HepG2 (cell line): ENCODE results near the gene CALML4. TPM values are rescaled to one million over a fixed set of nuclear protein-coding genes. Genes with fewer than 3 reads are reported as not detected.

Source experiments
- AHR ChIP-seq: IDR thresholded peaks from 2 replicates; pipeline ENCODE4 v1.6.1; 2018; ENCODE audit warnings: missing genetic modification reagents, missing compliant biosample characterization
- ATM ChIP-seq: fragments of 450-650 bp; IDR thresholded peaks from 2 replicates; pipeline ENCODE4 v1.7.1; 2017; ENCODE audit warnings: mild to moderate bottlenecking, borderline replicate concordance
- BCL3 ChIP-seq: sonication (generic); formaldehyde crosslinking; IDR thresholded peaks from 2 replicates; pipeline ENCODE4 v1.5.1; 2020; ENCODE audit warnings: mild to moderate bottlenecking, missing genetic modification reagents, moderate library complexity
- CBX5 ChIP-seq: sonication (generic); formaldehyde crosslinking; IDR thresholded peaks from 2 replicates; pipeline ENCODE4 v1.4.0; 2020; ENCODE audit warnings: missing genetic modification reagents, borderline replicate concordance
- ETV5 ChIP-seq: IDR thresholded peaks from 2 replicates; pipeline ENCODE4 v1.6.1; 2018; ENCODE audit warnings: missing biosample characterization, missing genetic modification reagents, inconsistent platforms, borderline replicate concordance
- IRF2 ChIP-seq: IDR thresholded peaks from 2 replicates; pipeline ENCODE4 v1.6.1; 2018; ENCODE audit warnings: missing genetic modification reagents, missing compliant biosample characterization
- ISX ChIP-seq: sonication (generic); formaldehyde crosslinking; conservative IDR thresholded peaks from 2 replicates; pipeline ENCODE4 v1.5.0; 2020; ENCODE audit warnings: missing genetic modification reagents
- MBD4 ChIP-seq: IDR thresholded peaks from 2 replicates; pipeline ENCODE4 v1.6.1; 2012; ENCODE audit warnings: low read length, inconsistent platforms, borderline replicate concordance
- NFYC ChIP-seq: IDR thresholded peaks from 2 replicates; pipeline ENCODE4 v1.6.1; 2016; ENCODE audit warnings: missing genetic modification reagents, missing compliant biosample characterization
- PITX1 ChIP-seq: sonication (generic); formaldehyde crosslinking; IDR thresholded peaks from 2 replicates; pipeline ENCODE4 v1.5.1; 2020; ENCODE audit warnings: mild to moderate bottlenecking, missing genetic modification reagents
- TBX2 ChIP-seq: sonication (generic); formaldehyde crosslinking; IDR thresholded peaks from 2 replicates; pipeline ENCODE4 v1.5.0; 2020; ENCODE audit warnings: missing genetic modification reagents, mild to moderate bottlenecking, borderline replicate concordance
- TCF12 ChIP-seq, 2 experiments: fragments of 450-650 bp in 1 of 2; sonication (generic) in 1 of 2; formaldehyde crosslinking in 1 of 2; IDR thresholded peaks; 2 replicates each; pipeline versions ENCODE4 v1.6.1 to v1.8.0; 2017 to 2022; ENCODE audit warnings: antibody characterized with exemption in 1 of 2, mild to moderate bottlenecking in 1 of 2, missing genetic modification reagents in 1 of 2, moderate library complexity in 1 of 2
- ZBTB20 ChIP-seq: sonication (generic); formaldehyde crosslinking; IDR thresholded peaks from 2 replicates; pipeline ENCODE4 v1.8.1; 2023; ENCODE audit warnings: missing genetic modification reagents, low read depth, mild to moderate bottlenecking, borderline replicate concordance
- ZBTB3 ChIP-seq: sonication (generic); formaldehyde crosslinking; IDR thresholded peaks from 2 replicates; pipeline ENCODE4 v1.4.0; 2020; ENCODE audit warnings: low read depth, mild to moderate bottlenecking, moderate library complexity, missing genetic modification reagents, borderline replicate concordance
- ZBTB44 ChIP-seq: sonication (generic); formaldehyde crosslinking; IDR thresholded peaks from 2 replicates; pipeline ENCODE4 v1.4.0; 2020; ENCODE audit warnings: missing genetic modification reagents
- ZFP36L1 ChIP-seq: sonication (generic); formaldehyde crosslinking; IDR thresholded peaks from 2 replicates; pipeline ENCODE4 v1.8.0; 2022; ENCODE audit warnings: mild to moderate bottlenecking, missing genetic modification reagents, moderate library complexity
- ZFP82 ChIP-seq: sonication (generic); formaldehyde crosslinking; IDR thresholded peaks from 2 replicates; pipeline ENCODE4 v1.5.1; 2020; ENCODE audit warnings: mild to moderate bottlenecking, missing genetic modification reagents, borderline replicate concordance
- ZFY ChIP-seq: sonication (generic); formaldehyde crosslinking; IDR thresholded peaks from 2 replicates; pipeline ENCODE4 v1.4.0; 2020; ENCODE audit warnings: missing genetic modification reagents
- ZMYM3 ChIP-seq: sonication (generic); formaldehyde crosslinking; IDR thresholded peaks from 2 replicates; pipeline ENCODE4 v1.5.1; 2020; ENCODE audit warnings: mild to moderate bottlenecking, missing genetic modification reagents
- ZNF274 ChIP-seq: sonication (generic); formaldehyde crosslinking; IDR thresholded peaks from 2 replicates; pipeline ENCODE4 v1.5.1; 2020; ENCODE audit warnings: mild to moderate bottlenecking, missing genetic modification reagents
- ZNF552 ChIP-seq: sonication (generic); formaldehyde crosslinking; IDR thresholded peaks from 2 replicates; pipeline ENCODE4 v1.9.0; 2022; ENCODE audit warnings: missing genetic modification reagents, mild to moderate bottlenecking, borderline replicate concordance
- ZNF567 ChIP-seq: sonication (generic); formaldehyde crosslinking; IDR thresholded peaks from 2 replicates; pipeline ENCODE4 v1.8.1; 2023; ENCODE audit warnings: mild to moderate bottlenecking, missing genetic modification reagents, borderline replicate concordance
- ZNF792 ChIP-seq: IDR thresholded peaks from 2 replicates; pipeline ENCODE4 v1.6.1; 2016
- polyA plus RNA-seq, 8 experiments: library from polyadenylated mRNA; depleted of rRNA in 3 of 8; stranded (reverse) in 7 of 8; unstranded in 1 of 8; fragments of >200 nt; fragmentation: Illumina TruSeq in 4 of 8; extraction: Trizol in 4 of 8; gene quantifications; 2 replicates each; pipeline versions ENCODE4 v1.2.1 to v1.2.3, GENCODE V29; 2011 to 2016; ENCODE audit warnings: low read depth in 4 of 8, missing spikeins in 1 of 8, mixed read lengths in 1 of 8; ENCODE audit not compliant: insufficient read depth in 1 of 8
- total RNA-seq, 5 experiments: library from RNA; depleted of rRNA; stranded (reverse); fragments of >200 nt; fragmentation: Illumina TruSeq; extraction: Trizol; gene quantifications; 2 replicates each; pipeline ENCODE4 v1.2.3, GENCODE V29; 2016; ENCODE audit warnings: low read depth in 1 of 5
- TF ChIP-seq, protein P1 (sequence below): sonication (generic); formaldehyde crosslinking; IDR thresholded peaks from 2 replicates; pipeline ENCODE4 v1.4.0; 2020; ENCODE audit warnings: missing genetic modification reagents
- TF ChIP-seq, protein P2 (sequence below): sonication (generic); formaldehyde crosslinking; IDR thresholded peaks from 2 replicates; pipeline ENCODE4 v1.8.0; 2022; ENCODE audit warnings: low read depth, missing genetic modification reagents

Gene CALML4
- total and polyA plus RNA-seq, 2 of the 13 experiments (the other 11 are each of a cell fraction or from before 2014, with no cell fraction given): 3.6 to 8.7 TPM

GRCh38 chr15:68229386-68230156, 24.4 kb upstream of the CALML4 start, which contains the start of gene CLN6 (continued):
- TF ChIP-seq ZNF552: no peak
- TF ChIP-seq BCL3 (CRISPR knock-in tag): peak; percentile 68; the same call in 1 of the 2 replicates
- no peak for TF ChIP-seq PITX1
- TF ChIP-seq NFYC (CRISPR knock-in tag): 0 out of 2 replicates have a peak, but pooled peaks have one; percentile 29
- TF ChIP-seq ATM: no peak
- TF ChIP-seq ZNF792 (CRISPR knock-in tag): no peak
- TF ChIP-seq, protein P1, sequence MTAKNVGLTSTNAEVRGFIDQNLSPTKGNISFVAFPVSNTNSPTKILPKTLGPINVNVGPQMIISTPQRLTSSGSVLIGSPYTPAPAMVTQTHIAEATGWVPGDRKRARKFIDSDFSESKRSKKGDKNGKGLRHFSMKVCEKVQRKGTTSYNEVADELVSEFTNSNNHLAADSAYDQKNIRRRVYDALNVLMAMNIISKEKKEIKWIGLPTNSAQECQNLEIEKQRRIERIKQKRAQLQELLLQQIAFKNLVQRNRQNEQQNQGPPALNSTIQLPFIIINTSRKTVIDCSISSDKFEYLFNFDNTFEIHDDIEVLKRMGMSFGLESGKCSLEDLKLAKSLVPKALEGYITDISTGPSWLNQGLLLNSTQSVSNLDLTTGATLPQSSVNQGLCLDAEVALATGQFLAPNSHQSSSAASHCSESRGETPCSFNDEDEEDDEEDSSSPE: peak; percentile 95
- peak; percentile 93 for TF ChIP-seq ZFP82 (CRISPR knock-in tag)
- TF ChIP-seq CBX5: no peak
- no peak for TF ChIP-seq ZMYM3 (CRISPR knock-in tag)
- peak; percentile 76; the same call in 1 of the 2 replicates for TF ChIP-seq AHR (CRISPR knock-in tag)
- peak; percentile 47; the same call in 1 of the 2 replicates for TF ChIP-seq ETV5
- peak; percentile 84; the same call in 1 of the 2 replicates for TF ChIP-seq ISX (CRISPR knock-in tag)
- TF ChIP-seq ZFY: peak; percentile 96
- no peak for TF ChIP-seq TCF12 (IDR thresholded peaks at IDR 0.05)
- peak; percentile 41; the same call in 1 of the 2 replicates for TF ChIP-seq TCF12 (CRISPR knock-in tag; IDR thresholded peaks at IDR 0.05)
- TF ChIP-seq, protein P2, sequence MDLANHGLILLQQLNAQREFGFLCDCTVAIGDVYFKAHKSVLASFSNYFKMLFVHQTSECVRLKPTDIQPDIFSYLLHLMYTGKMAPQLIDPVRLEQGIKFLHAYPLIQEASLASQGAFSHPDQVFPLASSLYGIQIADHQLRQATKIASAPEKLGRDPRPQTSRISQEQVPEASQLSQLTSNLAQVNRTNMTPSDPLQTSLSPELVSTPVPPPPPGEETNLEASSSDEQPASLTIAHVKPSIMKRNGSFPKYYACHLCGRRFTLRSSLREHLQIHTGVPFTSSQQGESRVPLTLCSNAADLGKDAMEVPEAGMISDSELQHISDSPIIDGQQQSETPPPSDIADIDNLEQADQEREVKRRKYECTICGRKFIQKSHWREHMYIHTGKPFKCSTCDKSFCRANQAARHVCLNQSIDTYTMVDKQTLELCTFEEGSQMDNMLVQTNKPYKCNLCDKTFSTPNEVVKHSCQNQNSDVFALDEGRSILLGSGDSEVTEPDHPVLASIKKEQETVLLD (CRISPR knock-in tag): peak; percentile 44; the same call in 1 of the 2 replicates
- TF ChIP-seq TBX2 (CRISPR knock-in tag): peak; percentile 51; the same call in 1 of the 2 replicates
- TF ChIP-seq IRF2 (CRISPR knock-in tag): peak; percentile 15; the same call in 1 of the 2 replicates
- TF ChIP-seq ZNF274 (CRISPR knock-in tag): no peak; the same call in 1 of the 2 replicates
- TF ChIP-seq ZBTB3: no peak
- TF ChIP-seq ZBTB44 (CRISPR knock-in tag): no peak
- TF ChIP-seq MBD4: no peak
- TF ChIP-seq ZBTB20 (CRISPR knock-in tag): no peak; the same call in 1 of the 2 replicates
- TF ChIP-seq ZNF567 (CRISPR knock-in tag): no peak
- TF ChIP-seq ZFP36L1 (CRISPR knock-in tag): no peak; the same call in 1 of the 2 replicates
